Effector CD4-positive, alpha-beta T cell (primary cell): ENCODE data around the gene ACSL5.
"Not testable (repeated sequence)": the region's sequence is repeated elsewhere in the genome, so short reads cannot be mapped to it uniquely, and the experiment has no call there.

Experiments used
- DNase-seq: peaks from one replicate; pipeline ENCODE4 v3.0.0-alpha.2; 2020

The ACSL5 gene

GRCh38 chr10:112349521-112350085 lies 24.3 kb upstream of the ACSL5 start:
- no peak for DNase-seq

- DNase-seq: no peak
These were observed 22.8 kb upstream of the ACSL5 start for GRCh38 chr10:112351146-112351545.

GRCh38 chr10:112352044-112352443 lies 21.9 kb upstream of the ACSL5 start:
- no peak for DNase-seq

- DNase-seq: no peak
These were observed 20.9 kb upstream of the ACSL5 start for GRCh38 chr10:112353046-112353445.

GRCh38 chr10:112356686-112357085 lies 17.2 kb upstream of the ACSL5 start:
- DNase-seq: no peak

- DNase-seq: no peak
These were observed 14.2 kb upstream of the ACSL5 start for GRCh38 chr10:112359606-112360307.

- DNase-seq: no peak
These were observed 13.3 kb upstream of the ACSL5 start for GRCh38 chr10:112360308-112361270.

GRCh38 chr10:112361951-112362751 lies 11.8 kb upstream of the ACSL5 start:
- DNase-seq: no peak

- no peak for DNase-seq
These were observed 11.1 kb upstream of the ACSL5 start for GRCh38 chr10:112362833-112363232.

GRCh38 chr10:112363696-112364688 lies 9.9 kb upstream of the ACSL5 start:
- DNase-seq: no peak

GRCh38 chr10:112365014-112365432 lies 8.9 kb upstream of the ACSL5 start:
- DNase-seq: no peak

- DNase-seq: no peak
These were observed 8.5 kb upstream of the ACSL5 start for GRCh38 chr10:112365451-112365850.

GRCh38 chr10:112366992-112367391 lies 6.9 kb upstream of the ACSL5 start:
- DNase-seq: no peak

GRCh38 chr10:112367516-112367915 lies 6.4 kb upstream of the ACSL5 start:
- DNase-seq: no peak

- DNase-seq: no peak
These were observed 4.2 kb upstream of the ACSL5 start for GRCh38 chr10:112369495-112370423.

- DNase-seq: no peak
These were observed 3.5 kb upstream of the ACSL5 start for GRCh38 chr10:112370424-112370819.

GRCh38 chr10:112371326-112371725 lies 2.6 kb upstream of the ACSL5 start:
- not testable (repeated sequence) for DNase-seq

- DNase-seq: not testable (repeated sequence)
These were observed 1.6 kb upstream of the ACSL5 start for GRCh38 chr10:112372182-112372810.

- DNase-seq: no peak
These were observed 1.0 kb downstream of the ACSL5 start for GRCh38 chr10:112374724-112375541.
